GM12873 (cell line): ENCODE data around the gene HOXD10.

ENCODE experiments used
- TF ChIP-seq, protein P1 (sequence below): IDR thresholded peaks from 2 replicates; pipeline ENCODE4 v1.5.1; 2012; ENCODE audit warnings: low read depth, mild to moderate bottlenecking, moderate library complexity, low read length, control low read depth; ENCODE audit not compliant: insufficient read depth; ENCODE audit errors: missing control alignments

The HOXD10 gene

DNA sequence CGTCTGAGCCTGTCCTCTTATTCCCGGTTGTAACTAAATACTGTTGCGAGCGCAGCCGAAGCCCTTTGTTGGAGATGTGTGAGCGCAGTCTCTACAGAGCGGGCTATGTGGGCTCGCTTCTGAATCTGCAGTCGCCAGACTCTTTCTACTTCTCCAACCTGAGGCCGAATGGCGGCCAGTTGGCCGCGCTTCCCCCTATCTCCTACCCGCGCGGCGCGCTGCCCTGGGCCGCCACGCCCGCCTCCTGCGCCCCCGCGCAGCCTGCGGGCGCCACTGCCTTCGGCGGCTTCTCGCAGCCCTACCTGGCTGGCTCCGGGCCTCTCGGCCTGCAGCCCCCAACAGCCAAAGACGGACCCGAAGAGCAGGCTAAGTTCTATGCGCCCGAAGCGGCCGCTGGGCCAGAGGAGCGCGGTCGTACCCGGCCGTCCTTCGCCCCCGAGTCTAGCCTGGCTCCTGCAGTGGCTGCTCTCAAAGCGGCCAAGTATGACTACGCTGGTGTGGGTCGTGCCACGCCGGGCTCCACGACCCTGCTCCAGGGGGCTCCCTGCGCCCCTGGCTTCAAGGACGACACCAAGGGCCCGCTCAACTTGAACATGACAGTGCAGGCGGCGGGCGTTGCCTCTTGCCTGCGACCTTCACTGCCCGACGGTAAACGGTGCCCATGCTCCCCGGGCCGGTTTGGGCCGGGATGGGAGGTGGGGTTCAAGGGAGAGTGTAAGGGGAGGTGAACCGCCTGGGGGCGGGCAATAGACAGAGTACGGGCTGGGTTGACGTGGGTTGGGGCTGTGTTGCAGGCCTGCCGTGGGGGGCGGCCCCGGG is 16.6 kb upstream of the HOXD10 start, which contains the start of gene HOXD12:
HOXD12 (plus strand) TSS at position 68 of the 819 bp plus-strand sequence; CDS start at position 75, 7 bp downstream.
- TF ChIP-seq, protein P1, sequence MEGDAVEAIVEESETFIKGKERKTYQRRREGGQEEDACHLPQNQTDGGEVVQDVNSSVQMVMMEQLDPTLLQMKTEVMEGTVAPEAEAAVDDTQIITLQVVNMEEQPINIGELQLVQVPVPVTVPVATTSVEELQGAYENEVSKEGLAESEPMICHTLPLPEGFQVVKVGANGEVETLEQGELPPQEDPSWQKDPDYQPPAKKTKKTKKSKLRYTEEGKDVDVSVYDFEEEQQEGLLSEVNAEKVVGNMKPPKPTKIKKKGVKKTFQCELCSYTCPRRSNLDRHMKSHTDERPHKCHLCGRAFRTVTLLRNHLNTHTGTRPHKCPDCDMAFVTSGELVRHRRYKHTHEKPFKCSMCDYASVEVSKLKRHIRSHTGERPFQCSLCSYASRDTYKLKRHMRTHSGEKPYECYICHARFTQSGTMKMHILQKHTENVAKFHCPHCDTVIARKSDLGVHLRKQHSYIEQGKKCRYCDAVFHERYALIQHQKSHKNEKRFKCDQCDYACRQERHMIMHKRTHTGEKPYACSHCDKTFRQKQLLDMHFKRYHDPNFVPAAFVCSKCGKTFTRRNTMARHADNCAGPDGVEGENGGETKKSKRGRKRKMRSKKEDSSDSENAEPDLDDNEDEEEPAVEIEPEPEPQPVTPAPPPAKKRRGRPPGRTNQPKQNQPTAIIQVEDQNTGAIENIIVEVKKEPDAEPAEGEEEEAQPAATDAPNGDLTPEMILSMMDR = no peak

DNA sequence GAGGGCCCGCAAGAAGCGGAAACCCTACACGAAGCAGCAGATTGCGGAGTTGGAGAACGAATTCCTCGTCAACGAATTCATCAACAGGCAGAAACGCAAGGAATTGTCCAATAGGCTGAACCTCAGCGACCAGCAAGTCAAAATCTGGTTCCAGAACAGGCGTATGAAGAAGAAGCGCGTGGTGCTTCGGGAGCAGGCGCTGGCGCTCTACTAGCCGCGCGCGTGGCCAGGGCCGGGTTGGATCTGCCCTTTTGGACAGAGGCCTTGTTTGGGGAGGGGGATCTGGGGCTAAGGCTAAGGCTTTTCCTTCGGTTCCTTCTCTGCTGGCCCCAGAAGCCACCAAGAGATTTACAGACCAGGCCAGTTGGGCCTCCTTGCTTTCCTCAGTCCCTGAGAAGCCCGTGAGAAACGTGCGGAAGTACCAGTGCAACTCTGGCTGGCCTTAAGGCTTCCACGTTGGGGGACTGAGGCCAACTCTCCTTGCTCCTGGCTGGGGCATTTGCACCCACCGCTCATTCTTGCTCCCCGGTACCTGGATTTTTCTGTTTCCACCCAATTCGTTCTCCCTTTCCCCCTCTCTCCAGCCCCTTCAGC is 15.9 kb upstream of the HOXD10 start:
- TF ChIP-seq, protein P1 = no peak

DNA sequence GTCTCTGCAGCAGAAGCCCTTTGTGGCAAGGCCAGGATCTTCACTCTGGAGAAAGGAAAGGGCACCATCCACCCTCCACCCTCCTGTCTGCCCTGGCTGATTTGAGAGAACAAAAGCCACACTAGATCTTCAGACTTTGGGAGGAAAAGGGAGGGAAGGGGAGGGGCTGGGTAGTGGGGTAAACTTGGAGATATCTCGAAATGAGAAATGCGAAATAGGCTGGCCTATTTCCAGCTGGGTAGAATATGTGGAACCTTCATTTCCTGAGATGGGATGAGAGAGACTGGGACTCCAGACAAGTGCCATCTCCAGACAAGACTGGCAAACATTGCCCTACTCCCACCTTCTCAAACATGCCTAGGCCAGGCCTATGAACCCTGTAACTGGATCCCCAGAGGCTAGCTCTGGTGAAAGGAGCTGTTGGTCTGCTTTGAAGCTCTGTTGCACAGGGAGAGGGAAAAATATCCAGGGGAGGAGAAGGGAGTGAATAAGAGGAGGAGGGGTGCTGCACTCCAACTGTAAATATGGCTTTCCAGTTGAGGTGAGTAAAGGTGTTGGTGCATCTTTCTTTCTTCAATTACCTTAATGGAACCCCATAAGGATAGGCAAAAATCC is 15.3 kb upstream of the HOXD10 start:
- TF ChIP-seq, protein P1 = no peak

DNA sequence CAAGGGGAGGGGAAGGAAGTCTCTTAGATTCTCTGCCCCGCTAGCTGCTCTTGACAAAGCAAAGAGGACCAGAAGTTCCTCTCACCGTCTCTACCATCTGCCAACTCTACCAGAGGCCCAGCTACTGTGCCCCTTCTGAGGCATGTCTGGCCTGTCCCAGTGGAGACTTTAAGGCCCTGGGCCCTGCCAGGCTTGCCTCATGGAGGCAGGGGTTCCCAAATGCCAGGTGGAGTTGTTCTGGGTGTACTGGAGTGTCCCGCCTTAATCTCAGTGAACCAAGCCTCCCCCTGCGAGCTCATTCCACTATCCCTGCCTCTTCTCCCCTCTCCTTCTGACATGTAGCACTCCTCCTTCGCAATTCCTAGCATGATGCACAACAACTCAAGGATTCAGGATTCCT is 14.7 kb upstream of the HOXD10 start:
- TF ChIP-seq, protein P1 = no peak

DNA sequence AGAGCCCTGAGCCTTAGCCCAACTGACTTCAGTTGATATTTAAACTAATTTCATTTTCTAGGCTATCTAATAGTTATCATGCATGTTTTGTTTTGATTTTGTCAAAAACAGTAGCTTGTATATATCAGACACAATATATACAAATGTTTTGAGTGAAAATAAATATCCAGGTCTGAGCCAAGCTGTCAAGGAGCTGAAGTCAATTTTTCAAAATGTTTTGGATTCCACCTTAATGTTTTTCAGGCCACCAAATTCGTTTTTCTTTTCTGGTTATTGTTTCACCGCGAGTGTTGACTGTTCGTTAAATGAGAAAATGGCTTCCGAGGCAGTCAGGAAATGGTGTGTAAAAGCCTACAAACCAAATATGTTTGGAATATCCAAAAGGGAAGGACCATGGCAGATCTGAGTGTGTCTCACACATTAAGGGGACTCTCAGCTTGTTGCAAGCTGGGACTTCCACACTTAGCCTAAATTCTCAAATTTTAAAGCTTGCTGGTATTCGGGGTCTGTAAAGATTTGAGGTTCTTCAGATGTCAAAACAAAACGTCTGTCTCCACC is 14.2 kb upstream of the HOXD10 start:
- TF ChIP-seq, protein P1 = no peak

DNA sequence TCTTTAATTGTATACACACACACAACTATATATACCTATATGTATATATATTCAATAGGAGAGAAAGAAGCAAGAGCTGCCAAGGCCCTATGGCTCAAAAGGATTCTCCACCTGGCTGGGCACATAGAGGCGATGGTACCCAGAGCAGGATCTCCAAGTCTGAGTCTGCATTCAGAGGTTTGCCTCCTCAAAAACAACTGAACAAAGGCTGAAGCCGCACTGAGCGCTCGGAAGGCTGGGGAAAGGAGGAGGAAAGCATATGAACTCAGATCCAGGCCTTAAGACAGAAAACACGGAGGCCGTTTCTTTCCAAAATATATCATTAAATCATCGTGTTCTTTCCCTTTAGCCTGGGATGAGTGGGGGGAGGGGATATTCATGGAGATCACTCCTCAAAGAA is 13.4 kb upstream of the HOXD10 start:
- TF ChIP-seq, protein P1 = no peak
